K562 (cell line): ENCODE measurements around the gene DMWD. TPM values are rescaled to one million over a fixed set of nuclear protein-coding genes. Genes with fewer than 3 reads are reported as not detected.

Experiments used
- ARID1B ChIP-seq: fragments of 450-650 bp; IDR thresholded peaks from 2 replicates; pipeline ENCODE4 v1.6.1; 2016; ENCODE audit warnings: antibody characterized with exemption, mild to moderate bottlenecking, inconsistent platforms
- ASH1L ChIP-seq: fragments of 450-650 bp; IDR thresholded peaks from 2 replicates; pipeline ENCODE4 v1.6.1; 2018; ENCODE audit warnings: borderline replicate concordance, mild to moderate bottlenecking, low read depth; ENCODE audit not compliant: partially characterized antibody
- BHLHE40 ChIP-seq: IDR thresholded peaks from 2 replicates; pipeline ENCODE4 v1.6.1; 2011; ENCODE audit warnings: low read length, improper control_type of control experiment
- CBX3 ChIP-seq, 2 experiments: IDR thresholded peaks; 1 replicate in 1 of 2; 2 replicates in 1 of 2; pipeline ENCODE4 v1.6.1; 2012; ENCODE audit warnings: inconsistent platforms in 2 of 2, low read length in 2 of 2, borderline replicate concordance in 1 of 2, control low read depth in 1 of 2
- FOS ChIP-seq: IDR thresholded peaks from 3 replicates; pipeline ENCODE4 v1.6.1; 2011; ENCODE audit not compliant: insufficient read length; ENCODE audit errors: extremely low read depth
- FOSL1 ChIP-seq: fragments of 200-800 bp; sonication (Bioruptor generic); conservative IDR thresholded peaks from 2 replicates; pipeline ENCODE4 v1.6.1; 2016; ENCODE audit warnings: missing genetic modification characterization, missing compliant biosample characterization
- FOXK2 ChIP-seq, 2 experiments: fragments of 450-650 bp; IDR thresholded peaks in 1 of 2; conservative IDR thresholded peaks in 1 of 2; 2 replicates each; pipeline ENCODE4 v1.6.1; 2016; ENCODE audit warnings: low read depth in 2 of 2, mild to moderate bottlenecking in 1 of 2
- HDAC8 ChIP-seq: fragments of 450-650 bp; IDR thresholded peaks from 2 replicates; pipeline ENCODE4 v1.6.1; 2016; ENCODE audit warnings: mild to moderate bottlenecking, missing genetic modification characterization, moderate library complexity, missing compliant biosample characterization
- L3MBTL2 ChIP-seq: fragments of 450-650 bp; IDR thresholded peaks from 2 replicates; pipeline ENCODE4 v1.6.1; 2016; ENCODE audit warnings: mild to moderate bottlenecking, moderate library complexity
- NBN ChIP-seq: fragments of 450-650 bp; IDR thresholded peaks from 2 replicates; pipeline ENCODE4 v1.6.1; 2016; ENCODE audit warnings: low read depth, mild to moderate bottlenecking
- POLR2A ChIP-seq: fragments of 450-650 bp; conservative IDR thresholded peaks from 2 replicates; pipeline ENCODE4 v1.6.1; 2016
- PTTG1 ChIP-seq: fragments of 450-650 bp; IDR thresholded peaks from 2 replicates; pipeline ENCODE4 v1.6.1; 2016; ENCODE audit warnings: low read depth, mild to moderate bottlenecking, missing genetic modification characterization, missing compliant biosample characterization
- SMARCA4 ChIP-seq: fragments of 450-650 bp; IDR thresholded peaks from 2 replicates; pipeline ENCODE4 v1.6.1; 2016
- TAF7 ChIP-seq: fragments of 450-650 bp; IDR thresholded peaks from 2 replicates; pipeline ENCODE4 v1.6.1; 2016; ENCODE audit warnings: missing genetic modification characterization, missing compliant biosample characterization
- ZNF175 ChIP-seq: fragments of 200-800 bp; sonication (Bioruptor generic); IDR thresholded peaks from 2 replicates; pipeline ENCODE4 v1.6.1; 2016; ENCODE audit warnings: low read depth, mild to moderate bottlenecking, missing genetic modification characterization, missing compliant biosample characterization
- ZNF444 ChIP-seq: fragments of 250-450 bp; sonication (Bioruptor Pico); IDR thresholded peaks from 2 replicates; pipeline ENCODE4 v1.4.0; 2020; ENCODE audit warnings: mild to moderate bottlenecking, moderate library complexity
- polyA plus RNA-seq, 8 experiments: library from polyadenylated mRNA; depleted of rRNA in 4 of 8; stranded (reverse) in 5 of 8; unstranded in 3 of 8; fragments of >200 nt; fragmentation: Nextera tagmentation in 2 of 8; fragmentation: Illumina TruSeq in 1 of 8; extraction: Ambion mirVana in 2 of 8; extraction: Trizol in 1 of 8; gene quantifications; 2 replicates each; pipeline versions ENCODE4 v1.2.1 to v1.2.3, GENCODE V29; 2011 to 2014; ENCODE audit warnings: inconsistent platforms in 1 of 8, missing spikeins in 1 of 8
- total RNA-seq, 7 experiments: library from RNA; depleted of rRNA in 6 of 7; stranded (reverse); fragments of >200 nt in 6 of 7; fragmentation: Illumina TruSeq in 2 of 7; extraction: Trizol in 2 of 7; gene quantifications; 2 replicates each; pipeline versions ENCODE4 v1.2.1 to v1.2.3, GENCODE V29; 2011 to 2021; ENCODE audit warnings: low replicate concordance in 1 of 7
- TF ChIP-seq, protein P1 (sequence below), 3 experiments: fragments of 200-800 bp in 1 of 3; fragments of 250-450 bp in 1 of 3; fragments of 450-650 bp in 1 of 3; sonication (Bioruptor Pico) in 1 of 3; sonication (Bioruptor generic) in 1 of 3; formaldehyde crosslinking in 1 of 3; IDR thresholded peaks; 2 replicates each; pipeline versions ENCODE4 v1.6.1 to v1.8.0; 2016 to 2022; ENCODE audit warnings: mild to moderate bottlenecking in 2 of 3, missing genetic modification characterization in 2 of 3, missing compliant biosample characterization in 1 of 3, moderate library complexity in 1 of 3
- TF ChIP-seq, protein P2 (sequence below), 2 experiments: fragments of 450-650 bp; conservative IDR thresholded peaks; 2 replicates each; pipeline ENCODE4 v1.6.1; 2017; ENCODE audit warnings: mild to moderate bottlenecking in 2 of 2, moderate library complexity in 2 of 2
- TF ChIP-seq, protein P3 (sequence below), 2 experiments: fragments of 450-650 bp in 1 of 2; sonication (generic) in 1 of 2; formaldehyde crosslinking in 1 of 2; IDR thresholded peaks in 1 of 2; conservative IDR thresholded peaks in 1 of 2; 2 replicates each; pipeline versions ENCODE4 v1.6.1 to v1.8.1; 2016 to 2023; ENCODE audit warnings: mild to moderate bottlenecking in 2 of 2, moderate library complexity in 2 of 2, inconsistent platforms in 1 of 2, missing genetic modification reagents in 1 of 2

DMWD gene
- total and polyA plus RNA-seq, 9 of the 15 experiments (the other 6 are each of a cell fraction or from before 2014, with no cell fraction given): 4.7 to 54.6 (median 19.0) TPM

DNA sequence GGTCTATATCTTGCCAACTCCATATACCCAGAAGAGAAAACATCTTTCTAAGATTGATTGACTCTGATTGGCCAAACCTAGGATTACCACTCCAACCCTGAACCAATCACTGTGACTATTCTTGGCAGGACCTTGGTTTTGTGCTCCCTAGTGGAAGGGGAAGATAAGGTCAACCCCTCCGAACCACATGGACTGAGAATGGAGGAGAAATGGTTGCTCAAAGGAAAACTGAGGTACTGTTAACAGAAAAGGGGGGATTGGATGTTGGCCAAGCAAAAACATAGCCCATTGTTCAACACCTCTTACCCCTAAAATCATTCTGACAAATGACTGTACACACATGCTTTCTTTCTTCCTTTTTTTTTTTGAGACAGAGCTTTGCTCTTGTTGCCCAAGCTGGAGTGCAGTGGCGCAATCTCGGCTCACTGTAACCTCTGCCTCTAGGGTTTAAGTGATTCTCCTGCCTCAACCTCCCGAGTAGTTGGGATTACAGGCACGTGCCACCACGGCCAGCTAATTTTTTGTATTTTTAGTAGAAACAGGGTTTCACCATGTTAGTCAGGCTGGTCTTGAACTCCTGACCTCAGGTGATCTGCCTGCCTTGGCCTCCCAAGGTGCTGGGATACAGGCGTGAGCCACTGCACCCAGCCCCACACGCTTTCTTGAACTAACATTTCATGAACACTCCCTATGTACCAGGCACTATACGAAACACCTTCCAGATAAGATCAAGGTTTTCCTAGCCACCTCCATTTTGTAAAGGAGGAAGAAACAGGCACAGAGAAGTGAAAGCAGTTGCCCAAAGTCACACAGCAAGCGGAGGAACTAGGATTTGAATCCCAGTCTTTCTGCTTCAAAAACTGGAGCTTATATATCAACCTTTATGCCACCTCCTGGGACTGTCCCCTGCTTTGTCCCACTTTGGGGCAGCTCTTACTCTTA, 52.9 kb downstream of the DMWD start (continued):
- TF ChIP-seq, protein P1, sequence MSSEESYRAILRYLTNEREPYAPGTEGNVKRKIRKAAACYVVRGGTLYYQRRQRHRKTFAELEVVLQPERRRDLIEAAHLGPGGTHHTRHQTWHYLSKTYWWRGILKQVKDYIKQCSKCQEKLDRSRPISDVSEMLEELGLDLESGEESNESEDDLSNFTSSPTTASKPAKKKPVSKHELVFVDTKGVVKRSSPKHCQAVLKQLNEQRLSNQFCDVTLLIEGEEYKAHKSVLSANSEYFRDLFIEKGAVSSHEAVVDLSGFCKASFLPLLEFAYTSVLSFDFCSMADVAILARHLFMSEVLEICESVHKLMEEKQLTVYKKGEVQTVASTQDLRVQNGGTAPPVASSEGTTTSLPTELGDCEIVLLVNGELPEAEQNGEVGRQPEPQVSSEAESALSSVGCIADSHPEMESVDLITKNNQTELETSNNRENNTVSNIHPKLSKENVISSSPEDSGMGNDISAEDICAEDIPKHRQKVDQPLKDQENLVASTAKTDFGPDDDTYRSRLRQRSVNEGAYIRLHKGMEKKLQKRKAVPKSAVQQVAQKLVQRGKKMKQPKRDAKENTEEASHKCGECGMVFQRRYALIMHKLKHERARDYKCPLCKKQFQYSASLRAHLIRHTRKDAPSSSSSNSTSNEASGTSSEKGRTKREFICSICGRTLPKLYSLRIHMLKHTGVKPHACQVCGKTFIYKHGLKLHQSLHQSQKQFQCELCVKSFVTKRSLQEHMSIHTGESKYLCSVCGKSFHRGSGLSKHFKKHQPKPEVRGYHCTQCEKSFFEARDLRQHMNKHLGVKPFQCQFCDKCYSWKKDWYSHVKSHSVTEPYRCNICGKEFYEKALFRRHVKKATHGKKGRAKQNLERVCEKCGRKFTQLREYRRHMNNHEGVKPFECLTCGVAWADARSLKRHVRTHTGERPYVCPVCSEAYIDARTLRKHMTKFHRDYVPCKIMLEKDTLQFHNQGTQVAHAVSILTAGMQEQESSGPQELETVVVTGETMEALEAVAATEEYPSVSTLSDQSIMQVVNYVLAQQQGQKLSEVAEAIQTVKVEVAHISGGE (CRISPR knock-in tag; IDR thresholded peaks at IDR 0.05): peak in 1 of 3 experiments; percentile 64; a peak in 2 of 6 replicates
- TF ChIP-seq TAF7 (tag): peak; percentile 56
- 0 out of 2 replicates have a peak, but pooled peaks have one; percentile 33 for TF ChIP-seq ZNF175 (CRISPR knock-in tag)
- TF ChIP-seq, protein P2, sequence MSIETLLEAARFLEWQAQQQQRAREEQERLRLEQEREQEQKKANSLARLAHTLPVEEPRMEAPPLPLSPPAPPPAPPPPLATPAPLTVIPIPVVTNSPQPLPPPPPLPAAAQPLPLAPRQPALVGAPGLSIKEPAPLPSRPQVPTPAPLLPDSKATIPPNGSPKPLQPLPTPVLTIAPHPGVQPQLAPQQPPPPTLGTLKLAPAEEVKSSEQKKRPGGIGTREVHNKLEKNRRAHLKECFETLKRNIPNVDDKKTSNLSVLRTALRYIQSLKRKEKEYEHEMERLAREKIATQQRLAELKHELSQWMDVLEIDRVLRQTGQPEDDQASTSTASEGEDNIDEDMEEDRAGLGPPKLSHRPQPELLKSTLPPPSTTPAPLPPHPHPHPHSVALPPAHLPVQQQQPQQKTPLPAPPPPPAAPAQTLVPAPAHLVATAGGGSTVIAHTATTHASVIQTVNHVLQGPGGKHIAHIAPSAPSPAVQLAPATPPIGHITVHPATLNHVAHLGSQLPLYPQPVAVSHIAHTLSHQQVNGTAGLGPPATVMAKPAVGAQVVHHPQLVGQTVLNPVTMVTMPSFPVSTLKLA (conservative IDR thresholded peaks at IDR 0.05): peak; percentile 61 to 75; a peak in 3 of 4 replicates
- peak; percentile 83 for TF ChIP-seq ASH1L
- peak; percentile 55; the same call in 1 of the 2 replicates for TF ChIP-seq PTTG1 (tag)
- peak in 1 of 2 experiments; percentile 71; a peak in 1 of 3 replicates for TF ChIP-seq CBX3 (IDR thresholded peaks at IDR 0.05; ENCODE audit: borderline replicate concordance in 1 of 2, low read length in 2 of 2)
- TF ChIP-seq L3MBTL2: peak; percentile 87
- TF ChIP-seq NBN: peak; percentile 25; the same call in 1 of the 2 replicates
- TF ChIP-seq FOXK2 (conservative IDR thresholded peaks at IDR 0.05 in 1 of 2, IDR thresholded peaks at IDR 0.05 in 1 of 2; ENCODE audit: low read depth in 2 of 2): peak in 1 of 2 experiments; percentile 55; a peak in 1 of 4 replicates
- TF ChIP-seq, protein P3, sequence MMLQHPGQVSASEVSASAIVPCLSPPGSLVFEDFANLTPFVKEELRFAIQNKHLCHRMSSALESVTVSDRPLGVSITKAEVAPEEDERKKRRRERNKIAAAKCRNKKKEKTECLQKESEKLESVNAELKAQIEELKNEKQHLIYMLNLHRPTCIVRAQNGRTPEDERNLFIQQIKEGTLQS (IDR thresholded peaks at IDR 0.05): 0 out of 2 replicates have a peak, but pooled peaks have one; percentile 8
- TF ChIP-seq, protein P3 (CRISPR knock-in tag; conservative IDR thresholded peaks at IDR 0.05): no peak
- TF ChIP-seq FOSL1: peak; percentile 54; the same call in 1 of the 2 replicates
- TF ChIP-seq ARID1B: peak; percentile 15; the same call in 1 of the 2 replicates
- peak; percentile 77 for TF ChIP-seq FOS
- 0 out of 2 replicates have a peak, but pooled peaks have one; percentile 36 for TF ChIP-seq SMARCA4
- peak; percentile 29 for TF ChIP-seq BHLHE40
- peak; percentile 81 for TF ChIP-seq HDAC8 (tag)
- peak; percentile 88 for TF ChIP-seq POLR2A
- no peak for TF ChIP-seq ZNF444 (CRISPR knock-in tag)
